ENCODE measurements around the gene TMED9.
"Not testable (repeated sequence)": the region's sequence is repeated elsewhere in the genome, so short reads cannot be mapped to it uniquely, and the experiment has no call there.

The TMED9 gene

GRCh38 chr5:177592010-177592834, at the start of gene TMED9:
Gene TMED9 (plus strand): TSS chr5:177592203. CDS start chr5:177592215, 12 bp downstream.
- DNase-seq: peak; percentile 84 to 87

- no peak for DNase-seq
These were observed 49.1 kb upstream of the TMED9 start for GRCh38 chr5:177542816-177543465.

GRCh38 chr5:177545487-177546257, 46.3 kb upstream of the TMED9 start:
- DNase-seq: no peak

DNA sequence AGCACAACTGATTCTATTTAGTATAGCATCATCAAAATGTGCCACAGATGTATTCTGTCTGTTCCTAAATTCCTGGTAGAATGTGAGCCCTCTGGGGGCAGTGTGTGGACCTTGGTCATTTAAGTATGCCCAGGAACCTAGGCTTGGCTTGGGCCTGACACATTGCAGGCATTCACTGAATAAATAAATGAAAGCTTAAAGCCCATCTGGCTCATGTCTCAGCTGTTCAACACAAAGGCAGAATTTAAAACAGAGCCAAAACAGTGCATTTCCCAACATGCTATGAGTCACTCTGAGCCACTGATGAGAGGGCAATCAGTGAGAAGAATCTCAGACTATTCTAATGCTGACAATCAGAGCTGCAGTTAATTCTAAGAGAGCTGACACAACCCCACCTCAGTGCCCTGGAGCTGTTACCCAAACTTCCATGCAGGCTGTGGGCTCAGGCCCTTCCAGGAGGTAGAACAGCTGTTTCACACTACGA, 45.7 kb upstream of the TMED9 start:
- no peak for DNase-seq

DNA sequence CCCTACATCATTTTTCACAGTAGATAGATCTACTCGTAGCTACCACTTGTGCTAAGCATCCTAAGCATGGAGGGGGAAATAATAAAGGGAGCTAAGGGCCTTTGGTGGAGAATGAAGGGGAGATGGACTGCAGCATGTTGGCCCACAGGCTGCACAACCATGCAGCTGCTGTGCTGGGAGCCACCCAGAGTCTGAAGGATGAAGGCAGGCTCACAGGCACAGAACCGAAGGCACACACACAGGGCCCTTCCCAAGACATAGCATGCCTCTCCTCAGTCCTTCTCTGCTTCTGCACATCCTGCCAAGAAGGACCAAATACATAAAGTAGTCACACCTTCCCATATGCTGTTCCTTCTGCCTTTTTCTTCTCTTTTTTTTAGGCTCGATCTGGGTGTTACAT, 44.3 kb upstream of the TMED9 start:
- no peak for DNase-seq

DNA sequence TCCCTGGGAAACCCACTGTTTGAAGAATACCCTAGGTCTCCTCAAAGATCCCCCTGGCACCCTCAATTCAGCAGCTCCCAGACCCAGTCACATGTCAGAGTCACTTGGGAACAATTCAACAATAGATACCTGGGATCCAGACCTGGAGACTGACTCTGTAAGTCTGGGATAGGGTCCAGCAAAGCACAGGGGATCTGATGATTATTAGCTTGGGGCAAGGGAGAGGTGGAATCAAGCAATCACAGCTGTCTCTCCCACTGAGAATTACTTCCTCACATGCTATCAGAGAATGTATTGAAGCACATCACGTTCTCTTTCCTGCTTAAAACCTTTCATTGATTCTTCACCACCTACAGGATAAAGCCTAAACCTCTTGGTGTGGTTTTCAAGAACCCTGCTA, 43.5 kb upstream of the TMED9 start:
- no peak for DNase-seq

DNA sequence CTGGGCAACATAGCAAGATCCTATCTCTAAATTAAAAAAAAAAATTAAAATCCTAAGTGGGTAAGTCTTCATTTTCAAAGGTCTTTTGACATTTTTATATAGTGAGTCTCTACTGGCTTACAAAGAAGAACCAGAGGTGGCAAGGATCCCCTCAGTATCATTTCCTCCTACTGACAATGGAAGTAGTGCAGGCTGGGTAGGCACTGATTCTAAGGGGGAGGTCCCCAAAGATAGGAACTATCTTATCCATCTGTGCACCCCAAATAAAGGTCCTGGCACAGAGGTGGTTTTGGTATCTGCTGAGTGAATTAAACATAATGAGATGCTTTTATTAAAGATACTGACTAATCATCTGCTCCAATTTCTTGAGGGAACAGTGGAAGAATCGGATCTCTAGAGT, 41.9 kb upstream of the TMED9 start:
- no peak for DNase-seq

GRCh38 chr5:177552839-177553455, 39.1 kb upstream of the TMED9 start:
- DNase-seq: no peak

DNA sequence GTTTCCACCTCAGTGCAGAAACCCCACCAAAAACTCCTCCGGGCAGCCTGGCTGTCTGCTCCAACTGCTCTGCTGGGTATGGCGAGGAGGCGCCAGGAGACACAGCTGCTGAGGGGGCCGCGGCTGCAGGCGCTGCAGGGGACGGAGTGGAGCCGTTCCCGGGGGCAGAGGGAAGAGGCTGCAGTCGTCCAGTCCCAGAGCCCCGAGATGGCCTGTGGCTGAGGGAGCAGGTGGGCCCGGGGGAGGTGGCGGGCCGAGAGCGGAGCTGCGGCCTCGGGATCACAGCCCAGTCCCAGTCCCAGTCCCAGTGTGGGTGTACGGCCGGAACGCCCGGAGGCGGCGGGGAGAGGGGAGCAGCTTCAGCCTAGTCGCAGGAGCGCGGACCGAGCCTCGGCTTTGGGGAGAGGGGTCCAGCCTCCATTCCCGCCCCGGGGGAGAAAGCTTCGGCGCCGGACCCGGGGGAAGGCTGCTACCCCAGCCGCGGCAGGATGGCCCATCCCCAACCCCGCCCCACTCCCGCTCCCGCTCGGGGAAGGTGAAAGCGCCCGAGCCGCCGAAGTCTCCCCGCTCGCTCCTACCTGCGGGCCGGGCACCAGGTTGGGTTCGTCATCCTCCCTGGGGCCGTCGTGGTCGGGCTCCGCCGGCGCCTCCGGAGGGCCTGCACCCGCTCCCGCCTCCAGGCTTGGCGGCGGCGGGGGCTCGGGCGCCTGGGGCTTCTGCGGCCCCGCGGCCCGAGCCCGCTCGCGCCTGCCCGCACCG, 38.2 kb upstream of the TMED9 start:
- DNase-seq: peak; percentile 52 to 60

GRCh38 chr5:177554474-177555111, 37.4 kb upstream of the TMED9 start, which contains the start of gene FAM193B:
Gene FAM193B (minus strand): TSS chr5:177554563. CDS start chr5:177554458, 105 bp downstream.
- DNase-seq: peak; percentile 97 to 98

- DNase-seq: no peak
These were observed 36.8 kb upstream of the TMED9 start for GRCh38 chr5:177555228-177555627.

- DNase-seq: no peak
These were observed 36.3 kb upstream of the TMED9 start for GRCh38 chr5:177555665-177556064.

DNA sequence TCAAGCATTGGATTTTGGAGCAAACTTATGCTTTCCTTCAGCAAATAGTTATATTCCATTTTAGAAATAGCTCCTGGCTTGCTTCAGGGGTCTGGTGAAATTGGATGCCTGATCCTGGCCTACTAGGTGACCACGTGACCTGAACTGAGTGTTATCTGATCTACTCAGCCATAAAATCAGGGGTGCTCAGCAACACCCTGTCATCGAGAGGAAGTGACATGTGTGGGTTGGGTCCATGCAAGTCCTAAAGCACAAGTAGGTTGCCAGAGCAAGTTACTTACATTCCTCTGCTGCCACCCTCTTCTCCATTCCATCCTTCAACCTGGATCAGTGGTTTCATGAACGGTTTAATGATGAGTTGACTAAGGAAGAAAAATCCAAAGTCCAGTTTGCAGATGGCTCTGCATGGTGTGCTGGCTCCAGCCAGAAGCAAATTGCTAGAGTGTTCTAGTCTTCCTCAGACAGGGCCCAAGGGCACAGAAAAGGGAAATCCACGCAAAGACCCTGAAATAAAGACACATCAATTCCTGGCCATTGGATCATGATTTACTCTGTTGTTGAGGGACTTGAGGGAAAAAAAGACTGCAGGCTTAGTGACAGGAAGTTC, 34.9 kb upstream of the TMED9 start:
- DNase-seq: no peak

DNA sequence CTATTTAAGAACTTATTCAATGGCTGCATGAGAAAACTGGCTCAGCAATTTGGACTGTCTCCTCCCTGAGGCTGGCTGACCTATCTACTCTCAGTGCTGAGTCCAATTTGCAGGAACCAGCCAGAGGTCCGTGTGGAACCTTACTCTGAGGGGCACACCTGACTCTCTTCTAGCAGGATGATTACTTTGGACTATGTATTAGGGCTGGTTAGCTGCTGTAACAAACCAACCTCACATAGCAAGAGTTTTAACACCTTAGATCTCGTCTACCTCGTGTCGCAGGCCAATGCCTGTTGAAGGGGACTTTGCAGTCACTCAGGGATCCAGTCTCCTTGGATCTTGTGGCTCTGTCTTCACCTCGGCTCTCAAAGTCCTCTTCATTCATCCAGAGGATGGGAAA, 34.2 kb upstream of the TMED9 start:
- DNase-seq: no peak

DNA sequence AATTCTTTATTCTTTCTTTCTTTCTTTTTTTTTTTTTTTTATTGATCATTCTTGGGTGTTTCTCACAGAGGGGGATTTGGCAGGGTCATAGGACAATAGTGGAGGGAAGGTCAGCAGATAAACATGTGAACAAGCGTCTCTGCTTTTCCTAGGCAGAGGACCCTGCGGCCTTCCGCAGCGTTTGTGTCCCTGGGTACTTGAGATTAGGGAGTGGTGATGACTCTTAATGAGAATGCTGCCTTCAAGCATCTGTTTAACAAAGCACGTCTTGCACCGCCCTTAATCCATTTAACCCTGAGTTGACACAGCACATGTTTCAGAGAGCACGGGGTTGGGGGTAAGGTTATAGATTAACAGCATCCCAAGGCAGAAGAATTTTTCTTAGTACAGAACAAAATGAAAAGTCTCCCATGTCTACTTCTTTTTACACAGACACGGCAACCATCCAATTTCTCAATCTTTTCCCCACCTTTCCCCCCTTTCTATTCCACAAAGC, 32.5 kb upstream of the TMED9 start:
- DNase-seq: not testable (repeated sequence)

- DNase-seq: no peak
These were observed 27.0 kb upstream of the TMED9 start for GRCh38 chr5:177565046-177565445.

DNA sequence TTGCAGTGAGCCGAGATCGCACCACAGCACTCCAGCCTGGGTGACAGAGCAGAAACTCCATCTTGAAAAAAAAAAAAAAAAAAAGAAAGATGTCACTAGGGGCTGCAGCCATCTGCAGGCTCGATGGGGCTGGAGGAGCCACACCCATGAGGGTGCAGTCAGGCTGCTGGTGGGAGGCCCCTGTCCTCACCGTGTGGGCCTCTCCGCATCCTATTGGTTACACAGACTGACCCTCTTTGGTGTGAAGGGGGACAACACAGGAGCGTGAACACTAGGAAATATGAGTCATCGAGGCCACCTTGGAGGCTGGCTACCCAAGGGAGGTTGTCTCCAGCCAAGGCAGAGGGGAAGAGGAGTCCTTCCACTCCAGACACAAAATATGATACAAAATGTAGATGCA, 23.7 kb upstream of the TMED9 start:
- DNase-seq: no peak

- no peak for DNase-seq
These were observed 22.1 kb upstream of the TMED9 start for GRCh38 chr5:177569894-177570293.

- DNase-seq: no peak
These were observed 16.5 kb upstream of the TMED9 start for GRCh38 chr5:177575488-177575887.

- DNase-seq: no peak
These were observed 15.8 kb upstream of the TMED9 start for GRCh38 chr5:177576169-177576568.

DNA sequence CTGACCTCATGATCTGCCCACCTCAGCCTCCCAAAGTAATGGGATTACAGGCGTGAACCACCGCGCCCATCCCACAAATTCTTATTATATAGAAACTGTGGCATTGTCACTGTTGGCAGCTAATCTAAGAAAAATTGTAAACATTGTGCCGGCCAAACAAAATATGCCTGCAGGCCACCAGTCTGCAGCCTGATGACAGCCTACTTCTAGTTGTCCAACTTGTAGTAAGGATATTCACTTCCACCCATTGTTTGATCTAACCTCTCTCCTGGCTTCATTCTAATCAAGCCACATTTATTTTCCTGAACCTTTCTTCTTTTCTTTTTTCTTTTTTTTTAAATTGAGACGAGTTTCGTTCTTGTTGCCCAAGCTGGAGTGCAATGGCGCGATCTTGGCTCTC, 13.7 kb upstream of the TMED9 start:
- DNase-seq: no peak

Measured in activated CD4-positive, alpha-beta T cell treated with anti-CD3 and anti-CD28 coated beads, Interleukin-2, amount 50 U/mL, for 48 hours (primary cell).